ENCODE results near the gene IFNB1. TPM values are rescaled to one million over a fixed set of nuclear protein-coding genes. Genes with fewer than 3 reads are reported as not detected.

The IFNB1 gene
- total and polyA plus RNA-seq, 3 donors from 2014 or later = not detected

GRCh38 chr9:21096172-21096900 lies 18.6 kb upstream of the IFNB1 start:
- no peak for DNase-seq
- H3K27ac ChIP-seq = no peak overlapping the region

GRCh38 chr9:21095561-21095960 lies 17.8 kb upstream of the IFNB1 start:
- no peak for DNase-seq
- Histone ChIP-seq H3K9me3 (no peaks in the 10 kb centered on the region), H3K4me3 (no peak overlapping the region), H3K4me1 (no peaks in the 10 kb centered on the region), H3K36me3 (ENCODE audit: low read depth, missing control alignments) (no peaks in the 10 kb centered on the region), H3K27me3 (no peaks in the 10 kb centered on the region), H3K27ac (no peak overlapping the region)
- intact Hi-C loops (cut with DNase I; ENCODE audit: low total_unique reads) = no loop called here
- TF ChIP-seq CTCF (IDR thresholded peaks at IDR 0.05) (no peak), POLR2A (IDR thresholded peaks at IDR 0.05) (no peak)

More at GRCh38 chr9:21096172-21096900, 18.6 kb upstream of the IFNB1 start:
- WGBS, 2 donors = 46 to 50% methylated on average over 6 of the region's 6 CpGs
- H3K27me3 ChIP-seq = no peaks in the 10 kb centered on the region
- H3K4me1 ChIP-seq = no peaks in the 10 kb centered on the region
- TF ChIP-seq POLR2A (IDR thresholded peaks at IDR 0.05) (no peak), CTCF (IDR thresholded peaks at IDR 0.05) (no peak)
- intact Hi-C loops (cut with DNase I; ENCODE audit: low total_unique reads) = no loop called here
- no peaks in the 10 kb centered on the region for H3K36me3 ChIP-seq (ENCODE audit: low read depth, missing control alignments)
- no peak overlapping the region for H3K4me3 ChIP-seq
- H3K9me3 ChIP-seq = no peaks in the 10 kb centered on the region

GRCh38 chr9:21086538-21086937 lies 8.8 kb upstream of the IFNB1 start:
- intact Hi-C loops (cut with DNase I; ENCODE audit: low total_unique reads) = no loop called here
- H3K4me1 ChIP-seq = no peaks in the 10 kb centered on the region
- TF ChIP-seq CTCF (IDR thresholded peaks at IDR 0.05) (no peak), POLR2A (IDR thresholded peaks at IDR 0.05) (no peak)
- no peaks in the 10 kb centered on the region for H3K9me3 ChIP-seq
- no peak overlapping the region for H3K27ac ChIP-seq
- H3K4me3 ChIP-seq = no peak overlapping the region
- no peaks in the 10 kb centered on the region for H3K27me3 ChIP-seq
- no peaks in the 10 kb centered on the region for H3K36me3 ChIP-seq (ENCODE audit: low read depth, missing control alignments)
- 87 to 90% methylated on average over 1 of the region's 1 CpG for WGBS, 2 donors
- DNase-seq = no peak

DNA sequence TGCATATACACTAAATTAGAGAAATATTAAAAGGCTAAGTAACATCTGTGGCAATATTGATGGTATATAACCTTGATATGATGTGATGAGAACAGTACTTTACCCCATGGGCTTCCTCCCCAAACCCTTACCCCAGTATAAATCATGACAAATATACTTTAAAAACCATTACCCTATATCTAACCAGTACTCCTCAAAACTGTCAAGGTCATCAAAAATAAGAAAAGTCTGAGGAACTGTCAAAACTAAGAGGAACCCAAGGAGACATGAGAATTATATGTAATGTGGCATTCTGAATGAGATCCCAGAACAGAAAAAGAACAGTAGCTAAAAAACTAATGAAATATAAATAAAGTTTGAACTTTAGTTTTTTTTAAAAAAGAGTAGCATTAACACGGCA lies 7.3 kb upstream of the IFNB1 start:
- intact Hi-C loops (cut with DNase I; ENCODE audit: low total_unique reads) = no loop called here
- H3K27me3 ChIP-seq = no peaks in the 10 kb centered on the region
- TF ChIP-seq POLR2A (IDR thresholded peaks at IDR 0.05) (no peak), CTCF (IDR thresholded peaks at IDR 0.05) (no peak)
- no peaks in the 10 kb centered on the region for H3K36me3 ChIP-seq (ENCODE audit: low read depth, missing control alignments)
- 64 to 72% methylated on average over 1 of the region's 1 CpG for WGBS, 2 donors
- no peak overlapping the region for H3K27ac ChIP-seq
- DNase-seq = no peak
- H3K4me3 ChIP-seq = no peak overlapping the region
- no peaks in the 10 kb centered on the region for H3K9me3 ChIP-seq
- H3K4me1 ChIP-seq = no peaks in the 10 kb centered on the region

DNA sequence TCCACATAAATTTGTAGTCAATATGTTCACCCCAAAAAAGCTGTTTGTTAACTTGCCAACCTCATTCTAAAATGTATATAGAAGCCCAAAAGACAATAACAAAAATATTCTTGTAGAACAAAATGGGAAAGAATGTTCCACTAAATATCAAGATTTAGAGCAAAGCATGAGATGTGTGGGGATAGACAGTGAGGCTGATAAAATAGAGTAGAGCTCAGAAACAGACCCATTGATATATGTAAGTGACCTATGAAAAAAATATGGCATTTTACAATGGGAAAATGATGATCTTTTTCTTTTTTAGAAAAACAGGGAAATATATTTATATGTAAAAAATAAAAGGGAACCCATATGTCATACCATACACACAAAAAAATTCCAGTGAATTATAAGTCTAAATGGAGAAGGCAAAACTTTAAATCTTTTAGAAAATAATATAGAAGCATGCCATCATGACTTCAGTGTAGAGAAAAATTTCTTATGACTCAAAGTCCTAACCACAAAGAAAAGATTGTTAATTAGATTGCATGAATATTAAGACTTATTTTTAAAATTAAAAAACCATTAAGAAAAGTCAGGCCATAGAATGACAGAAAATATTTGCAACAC lies 6.6 kb upstream of the IFNB1 start:
- H3K9me3 ChIP-seq = no peaks in the 10 kb centered on the region
- TF ChIP-seq POLR2A (IDR thresholded peaks at IDR 0.05) (no peak), CTCF (IDR thresholded peaks at IDR 0.05) (no peak)
- no peak for DNase-seq
- no peak overlapping the region for H3K27ac ChIP-seq
- H3K4me1 ChIP-seq = no peaks in the 10 kb centered on the region
- H3K36me3 ChIP-seq (ENCODE audit: low read depth, missing control alignments) = no peaks in the 10 kb centered on the region
- no peak overlapping the region for H3K4me3 ChIP-seq
- intact Hi-C loops (cut with DNase I; ENCODE audit: low total_unique reads) = no loop called here
- no peaks in the 10 kb centered on the region for H3K27me3 ChIP-seq

All from testis (tissue), 3 donors.